Activated T-cell treated with anti-CD3 and anti-CD28 coated beads, Interleukin-2, amount 50 U/mL, for 1 hour (primary cell): ENCODE measurements around the gene ZFHX3.
"Not testable (repeated sequence)": the region's sequence is repeated elsewhere in the genome, so short reads cannot be mapped to it uniquely, and the experiment has no call there.

ENCODE experiments used
- DNase-seq: peaks from one replicate; pipeline ENCODE4 v3.0.0-alpha.2; 2020

Gene ZFHX3

DNA sequence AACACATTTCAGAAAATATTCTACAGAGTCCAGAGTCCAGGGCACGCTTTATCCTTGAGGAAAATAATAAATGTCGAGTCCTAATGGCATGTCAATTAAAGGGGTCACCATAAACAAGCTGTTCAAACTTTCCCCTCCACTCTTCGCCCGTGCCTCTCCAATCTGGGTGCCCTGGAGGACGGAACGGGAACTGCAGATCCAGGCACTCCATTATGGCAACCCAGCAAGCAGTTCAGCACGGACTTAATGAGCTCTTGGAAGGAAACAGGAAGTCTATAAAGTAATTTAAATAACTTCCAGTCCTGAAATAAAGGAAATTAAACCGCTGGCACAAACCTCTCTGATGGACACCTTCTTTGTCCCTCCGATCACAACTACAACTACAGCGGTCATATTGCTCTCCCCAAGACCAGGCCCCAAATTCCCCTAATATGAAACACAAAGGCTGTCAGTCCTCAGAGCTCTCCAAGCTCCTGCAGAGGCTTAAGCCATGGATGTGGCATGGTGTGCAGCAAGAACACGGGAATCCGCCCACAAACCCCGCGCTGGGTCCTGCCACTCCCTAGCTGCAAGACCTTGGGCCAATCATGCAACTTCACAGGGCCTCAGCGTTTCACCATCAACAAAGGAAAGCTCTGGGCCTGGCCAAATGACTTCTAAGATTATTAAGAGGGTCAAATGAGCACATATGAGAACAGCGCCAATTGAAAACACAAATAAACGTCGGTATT, 52.6 kb downstream of the ZFHX3 start:
- no peak for DNase-seq

DNA sequence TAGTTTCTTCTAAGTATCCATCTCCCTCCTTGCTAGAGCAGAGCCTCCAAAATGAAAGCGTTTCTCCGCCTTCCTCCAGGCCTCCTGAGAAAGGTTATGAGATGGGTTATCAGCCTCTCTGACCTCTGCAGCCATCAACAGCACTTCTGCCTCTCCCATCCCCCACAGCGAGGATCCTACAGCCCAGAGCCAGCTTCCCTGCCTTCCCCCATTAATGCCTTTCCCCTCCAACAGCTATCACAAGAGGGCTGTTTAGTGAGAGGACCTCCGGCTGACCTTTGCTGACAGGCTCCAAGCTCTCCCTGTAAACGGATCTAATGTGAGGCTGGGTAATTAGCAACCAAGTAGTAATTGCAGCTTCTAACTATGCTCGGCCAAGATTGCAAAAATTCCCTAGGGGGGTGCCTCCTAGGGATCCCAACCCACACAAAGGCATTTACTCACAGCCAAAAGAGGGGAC, 55.8 kb downstream of the ZFHX3 start:
- DNase-seq: no peak

DNA sequence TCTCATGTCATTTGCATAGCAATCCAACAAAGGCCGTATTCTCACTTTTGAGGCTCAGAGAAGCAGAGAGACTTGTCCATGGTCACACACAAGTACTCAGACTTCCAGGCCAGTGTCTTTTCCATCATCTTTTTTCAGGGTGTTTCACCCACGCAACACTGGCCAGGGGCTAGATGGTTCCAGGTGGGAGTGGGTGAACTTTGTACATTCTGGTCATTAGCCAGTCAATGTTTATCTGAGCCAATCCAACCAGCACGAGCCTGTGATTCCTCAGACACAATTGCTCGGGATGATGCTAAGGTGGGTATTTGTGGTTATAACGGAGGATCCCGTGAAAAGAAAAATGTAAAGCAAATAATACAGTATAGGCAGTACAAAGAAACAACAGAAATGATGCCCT, 56.3 kb downstream of the ZFHX3 start:
- no peak for DNase-seq

DNA sequence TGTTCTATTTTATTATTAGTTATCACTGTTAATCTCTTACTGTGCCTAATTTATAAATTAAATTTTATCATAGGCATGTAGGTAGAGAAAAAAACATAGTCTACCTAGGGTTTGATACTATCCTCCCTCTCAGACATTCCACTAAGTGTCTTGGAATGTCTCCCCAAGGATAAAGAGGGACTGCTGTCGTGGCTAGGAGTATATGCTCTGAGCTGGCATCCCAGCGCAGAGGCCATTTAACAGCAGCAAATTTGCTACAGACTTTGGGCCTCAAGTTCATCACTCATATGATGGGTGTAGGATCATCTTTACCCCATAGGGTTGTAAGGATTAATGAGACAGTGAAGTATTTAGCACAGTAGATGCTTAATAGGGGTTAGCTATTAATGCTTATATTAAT, 56.7 kb downstream of the ZFHX3 start:
- no peak for DNase-seq

DNA sequence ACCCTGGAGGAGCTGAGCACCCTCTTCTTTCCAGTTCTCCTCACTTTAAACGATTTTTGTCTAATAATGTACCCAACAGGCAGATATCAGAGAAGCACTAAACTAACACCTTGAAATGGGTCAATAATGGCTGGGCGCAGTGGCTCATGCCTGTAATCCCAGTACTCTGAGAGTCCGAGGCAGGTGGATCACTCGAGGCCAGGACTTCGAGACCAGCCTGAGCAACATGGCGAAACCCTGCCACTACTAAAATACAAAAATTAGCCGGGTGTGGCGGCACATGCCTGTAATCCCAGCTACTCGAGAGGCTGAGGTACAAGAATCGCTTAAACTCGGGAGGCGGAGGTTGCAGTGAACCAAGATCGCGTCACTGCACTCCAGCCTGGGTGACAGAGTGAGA, 57.4 kb downstream of the ZFHX3 start:
- no peak for DNase-seq

DNA sequence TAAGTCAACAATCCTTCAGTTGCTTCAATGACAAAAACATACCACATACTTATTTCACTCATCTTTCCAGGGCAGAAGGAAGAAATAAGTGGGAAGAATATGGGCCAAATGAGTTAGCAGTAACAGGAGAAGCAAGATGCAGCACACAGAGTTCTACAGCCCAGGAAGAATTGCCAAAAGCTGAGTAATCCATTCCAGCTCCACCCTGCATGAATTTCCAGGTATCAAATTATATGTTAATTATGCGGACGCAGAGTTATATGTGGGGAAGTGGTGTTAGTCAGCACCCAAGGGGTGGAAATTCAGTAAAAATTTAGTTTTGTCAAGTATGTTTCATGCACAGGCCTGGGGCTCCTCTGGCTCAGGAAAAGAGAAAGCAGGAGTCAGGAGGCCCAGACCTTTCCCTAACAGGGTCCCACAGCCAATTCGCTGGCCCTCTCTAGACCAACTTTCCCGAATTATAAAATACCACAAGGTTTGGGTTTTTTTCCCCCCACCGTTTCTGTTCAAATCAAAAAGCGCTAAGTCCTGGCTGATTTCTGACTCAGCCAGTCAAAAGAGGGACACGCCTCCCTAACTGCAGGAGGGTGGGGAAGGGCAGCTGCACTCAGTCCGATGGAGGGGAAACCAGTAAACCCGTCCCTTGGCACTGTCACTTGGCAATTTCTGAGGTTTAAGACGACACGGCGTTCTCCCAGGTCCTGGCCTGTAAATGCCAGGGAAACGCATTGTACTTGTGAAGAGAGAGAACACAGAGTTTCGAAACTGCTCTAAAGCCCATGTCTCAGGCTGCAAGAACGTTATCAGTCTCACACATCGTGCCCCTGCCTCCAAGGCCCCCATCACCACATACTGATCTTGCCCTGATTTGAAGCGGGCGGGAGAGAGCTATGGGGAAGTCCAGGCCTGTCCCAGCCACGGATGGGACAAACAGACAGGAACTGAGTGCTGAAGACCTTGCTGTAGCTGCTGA, 58.1 kb downstream of the ZFHX3 start:
- DNase-seq: no peak

DNA sequence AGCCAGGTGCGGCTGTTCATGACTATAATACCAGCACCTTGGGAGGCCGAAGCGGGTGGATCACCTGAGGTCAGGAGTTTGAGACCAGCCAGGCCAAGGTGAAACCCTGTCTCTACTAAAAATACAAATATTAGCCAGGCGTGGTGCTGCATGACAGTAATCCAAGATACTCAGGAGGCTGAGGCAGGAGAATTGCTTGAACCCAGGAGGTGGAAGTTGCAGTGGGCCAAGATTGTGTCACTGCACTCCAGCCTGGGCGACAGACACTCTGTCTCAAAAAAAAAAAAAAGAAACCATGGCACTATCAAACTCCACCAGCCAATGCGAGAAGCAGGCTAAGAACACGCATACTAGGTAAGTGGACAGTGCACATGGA, 58.7 kb downstream of the ZFHX3 start:
- DNase-seq: not testable (repeated sequence)

DNA sequence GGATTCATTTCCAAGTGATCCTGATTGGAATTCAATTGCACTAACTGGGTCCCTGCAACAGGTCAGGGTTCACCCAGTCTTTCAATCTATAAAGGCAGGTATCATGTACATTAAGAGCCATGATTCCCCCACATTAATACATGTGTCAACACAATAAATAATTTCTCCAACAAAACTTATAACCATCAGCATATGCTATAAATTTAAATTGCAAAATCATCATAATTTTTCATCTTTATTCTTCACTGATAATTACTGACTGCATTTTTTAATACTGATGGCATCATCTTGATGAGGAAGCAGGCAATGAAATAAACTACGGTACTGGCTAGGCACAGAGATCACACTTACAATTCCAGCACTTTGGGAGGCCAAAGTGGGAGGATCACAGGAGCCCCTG, 59.4 kb downstream of the ZFHX3 start:
- DNase-seq: no peak

DNA sequence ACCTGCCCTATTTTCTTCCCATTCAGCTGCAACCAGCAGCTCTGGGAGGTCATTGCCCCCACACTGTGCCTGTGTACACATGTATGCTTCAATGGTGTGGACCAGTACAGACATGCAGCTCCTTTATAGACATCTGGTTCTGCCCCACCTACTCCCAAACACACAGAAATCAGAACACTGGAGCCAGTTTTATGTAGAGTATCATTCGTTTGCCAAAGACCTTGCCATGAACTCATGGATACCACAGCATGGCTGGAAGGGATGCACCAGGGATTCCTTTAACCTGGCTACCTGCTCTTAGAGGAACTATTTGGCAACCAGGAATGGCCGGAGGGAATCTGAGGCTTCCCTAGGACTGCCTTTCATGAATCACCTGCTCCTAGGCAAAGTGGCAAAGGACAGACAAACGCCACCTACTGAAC, 60.4 kb downstream of the ZFHX3 start:
- DNase-seq: no peak

DNA sequence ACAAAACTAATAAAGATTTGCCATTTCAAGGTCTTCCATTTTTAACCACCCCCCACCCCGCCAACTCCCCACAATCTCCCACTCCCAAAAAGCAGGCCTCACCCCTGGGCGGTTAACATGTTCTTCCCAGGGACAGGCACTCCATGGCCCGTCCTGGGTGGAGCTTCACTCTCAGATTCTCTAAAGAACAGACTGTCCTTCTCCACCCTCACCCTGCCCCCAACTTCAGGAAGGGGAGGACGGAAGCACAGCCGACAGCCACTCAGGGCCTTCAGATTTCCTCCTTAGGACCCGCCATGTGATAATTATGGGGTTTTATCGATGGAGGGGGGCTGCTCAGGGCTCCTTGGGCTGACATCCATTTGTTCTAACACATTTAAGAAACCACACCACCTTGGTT, 61.9 kb downstream of the ZFHX3 start:
- DNase-seq: no peak

DNA sequence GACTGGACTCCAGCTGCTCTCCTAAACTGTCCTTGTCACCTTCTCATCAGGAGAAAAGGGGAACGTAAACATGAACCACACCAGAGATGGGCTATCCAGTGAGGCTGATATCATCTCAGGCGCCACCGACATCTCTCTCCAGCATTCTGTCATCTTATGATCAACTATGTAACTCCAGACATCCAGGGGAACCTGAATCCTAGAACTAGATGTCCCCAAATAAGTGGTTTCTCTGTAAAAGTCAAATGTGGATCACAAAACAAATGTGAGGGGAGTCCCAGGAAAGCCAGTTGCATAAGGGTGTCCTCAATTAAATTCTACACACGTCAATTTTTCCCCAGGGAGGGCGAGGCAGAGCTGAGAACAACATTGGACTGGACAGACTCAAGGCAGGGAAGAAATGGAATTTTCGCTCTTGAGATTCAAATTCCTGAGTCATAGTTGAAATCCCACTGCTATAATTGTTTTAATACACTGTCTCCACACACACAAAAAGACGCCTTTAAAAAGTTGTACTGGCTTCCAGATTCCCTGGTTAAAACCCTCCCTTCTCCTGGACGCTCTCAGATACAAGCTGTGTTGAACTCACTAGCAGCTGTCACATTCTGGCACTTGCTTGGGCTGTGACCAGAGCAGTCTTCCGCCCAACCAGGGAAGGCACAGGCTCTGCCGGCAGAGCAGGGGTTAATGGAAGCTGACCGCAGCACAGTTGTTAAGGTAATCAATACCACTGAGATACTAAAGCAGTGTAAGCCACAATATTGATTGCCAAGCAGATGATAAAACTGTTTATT, 62.6 kb downstream of the ZFHX3 start:
- DNase-seq: no peak

DNA sequence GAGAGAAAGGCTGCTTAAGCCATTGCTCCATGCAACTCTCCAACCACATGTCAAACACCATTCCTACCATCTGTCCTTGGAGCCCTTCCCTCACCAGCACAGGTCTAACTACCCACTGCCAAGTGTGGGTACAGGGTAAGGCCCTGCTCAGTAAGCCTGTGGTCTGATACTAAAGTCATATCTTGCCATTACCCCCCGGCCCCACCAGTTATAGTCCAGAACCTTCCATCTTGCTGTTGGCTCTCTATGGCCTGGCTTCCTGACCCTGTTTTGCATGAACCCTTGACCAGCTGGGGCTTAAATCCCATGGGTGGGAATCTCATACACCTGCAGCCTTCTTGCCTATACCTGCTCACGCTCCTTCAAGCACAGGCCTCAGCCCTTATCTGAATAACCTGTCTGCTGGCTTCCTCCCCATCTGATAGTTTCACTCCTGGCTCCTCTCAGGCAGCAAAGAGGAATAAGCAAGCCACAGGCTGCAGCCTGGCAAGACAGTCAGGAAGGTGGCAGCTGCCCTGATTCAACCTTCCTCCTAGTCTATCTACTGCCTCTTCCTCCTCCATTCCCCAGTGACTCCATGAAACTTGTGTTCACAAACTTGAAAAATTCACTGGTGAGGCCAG, 64.1 kb downstream of the ZFHX3 start:
- no peak for DNase-seq

DNA sequence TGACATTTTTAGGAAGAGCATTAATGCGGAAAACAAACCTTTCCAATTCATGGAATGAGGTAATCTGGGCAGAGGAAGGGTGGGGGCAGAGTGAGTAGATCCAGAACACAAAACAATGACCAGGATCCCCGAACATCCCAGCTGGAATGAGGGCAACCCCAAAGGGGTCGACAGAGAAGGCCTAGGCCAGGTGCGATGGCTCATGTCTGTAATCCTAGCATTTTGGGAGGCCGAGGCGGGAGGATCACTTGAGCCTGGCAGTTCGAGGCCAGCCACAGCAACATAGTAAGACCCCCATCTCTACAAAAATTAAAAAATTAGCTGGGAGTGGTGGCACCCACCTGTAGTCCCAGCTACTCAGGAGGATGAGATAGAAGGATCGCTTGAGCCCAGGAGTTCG, 64.7 kb downstream of the ZFHX3 start:
- no peak for DNase-seq

DNA sequence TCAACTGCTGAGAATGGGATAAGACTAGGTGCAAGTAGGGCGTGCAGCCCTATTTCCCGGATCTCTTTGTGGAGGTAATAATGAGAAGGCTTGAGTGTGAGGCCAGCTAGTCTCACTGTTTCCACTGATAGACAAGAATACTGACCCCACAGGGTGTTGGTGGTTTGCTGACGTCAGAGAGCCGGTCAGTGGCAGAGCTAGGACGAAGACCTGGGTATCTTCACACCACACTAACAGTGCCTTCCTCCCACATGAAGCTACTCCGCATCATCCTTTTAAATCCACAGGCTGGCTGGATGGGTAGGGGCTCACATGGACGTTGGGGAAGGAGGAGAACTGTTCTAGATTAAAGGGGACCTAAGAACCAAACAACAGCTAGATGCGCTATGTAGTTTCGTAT, 68.0 kb downstream of the ZFHX3 start:
- DNase-seq: no peak

DNA sequence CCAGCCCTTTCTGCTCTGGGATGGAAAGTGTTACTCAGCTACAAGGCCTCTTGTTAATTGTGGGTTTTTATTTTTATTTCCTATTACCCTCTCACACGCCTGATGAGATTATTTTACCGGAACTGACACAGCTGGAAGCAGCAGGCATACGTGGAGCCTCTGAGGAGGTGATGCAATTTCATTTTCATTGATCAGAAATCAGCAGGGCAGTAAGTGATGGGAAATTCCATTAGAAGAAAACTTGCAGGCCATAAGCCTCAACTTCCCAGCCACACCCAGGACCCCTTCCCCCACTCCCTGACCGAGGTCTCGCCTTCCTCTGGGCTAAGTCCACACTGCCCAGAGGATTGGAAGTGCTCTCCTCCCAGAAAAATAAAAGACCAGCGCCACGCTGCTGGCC, 69.7 kb downstream of the ZFHX3 start:
- DNase-seq: no peak

DNA sequence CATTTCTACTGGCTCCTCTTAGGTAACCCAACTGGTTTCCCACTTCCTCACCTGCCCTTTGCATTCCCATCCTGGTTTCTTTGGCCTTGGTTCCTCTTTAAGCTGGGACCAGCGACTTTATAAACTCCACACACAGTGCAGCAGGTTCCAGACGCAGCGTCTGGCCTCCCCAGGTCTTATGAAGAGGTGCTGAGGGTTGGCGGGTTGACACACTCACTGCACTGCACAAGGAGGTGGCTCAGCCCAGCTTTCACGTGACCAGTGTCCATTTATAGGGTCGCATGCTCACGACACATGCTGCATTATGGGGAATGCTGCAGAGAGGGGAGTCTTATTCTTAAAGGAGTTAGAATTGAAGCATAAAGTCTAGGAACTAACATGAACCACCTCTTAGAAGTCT, 70.8 kb downstream of the ZFHX3 start:
- DNase-seq: no peak

DNA sequence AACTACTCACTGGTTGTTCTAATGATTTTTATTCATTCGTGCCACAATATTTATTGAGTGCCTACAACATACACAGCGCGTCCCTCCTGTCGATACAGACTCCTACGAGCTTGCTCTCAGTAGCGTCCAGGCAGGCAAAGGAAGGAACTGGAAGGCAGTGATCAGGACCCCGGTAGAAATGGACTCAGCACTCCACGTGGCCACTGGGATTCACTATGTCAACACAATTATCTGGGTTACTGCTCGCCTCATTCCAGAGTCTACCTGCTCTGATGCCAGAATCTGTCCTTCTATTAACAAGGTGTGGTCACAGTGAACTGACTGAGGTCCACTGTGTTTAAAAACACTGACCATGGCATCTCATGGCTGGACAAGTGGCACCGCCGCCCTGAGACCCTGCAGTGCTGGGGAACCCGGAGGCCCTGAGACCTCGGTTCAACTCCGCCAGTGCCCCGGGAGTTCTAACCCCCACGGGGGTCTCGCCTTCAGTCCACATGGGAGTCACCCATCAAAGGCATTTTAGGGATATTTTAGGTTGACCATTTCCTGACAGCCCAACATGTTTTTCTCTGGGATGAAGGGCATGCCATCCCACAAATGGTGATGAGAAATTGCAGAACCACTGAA, 71.4 kb downstream of the ZFHX3 start:
- DNase-seq: no peak

DNA sequence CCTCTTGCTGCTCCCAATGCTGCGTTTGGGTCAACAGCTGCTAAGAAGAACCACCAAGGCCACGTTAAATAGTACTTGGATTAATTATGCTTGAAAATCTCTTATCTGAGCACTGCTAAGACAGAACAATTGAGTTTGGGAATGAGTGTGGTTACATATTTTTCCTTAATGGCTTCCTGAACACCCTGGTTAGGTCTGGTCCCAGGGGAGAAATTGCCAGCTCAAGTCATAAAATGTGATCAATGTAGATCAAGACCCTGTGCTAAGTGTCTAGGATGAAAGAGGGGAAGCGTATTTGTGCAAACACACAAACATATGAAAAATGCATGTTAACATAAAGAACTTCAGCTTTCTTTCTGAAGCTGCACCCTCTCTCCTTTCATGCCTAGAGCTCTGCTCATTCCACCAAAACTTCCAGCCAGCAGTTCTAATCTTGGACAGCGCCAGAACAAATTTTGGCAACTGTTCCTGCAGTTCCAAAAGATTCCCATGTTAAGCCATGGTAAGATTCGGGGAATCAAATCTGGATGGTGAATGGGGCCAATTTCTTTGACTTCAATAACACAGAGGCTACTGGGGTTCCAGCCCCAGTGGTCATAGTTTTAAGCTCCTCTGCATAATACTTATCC, 72.0 kb downstream of the ZFHX3 start:
- no peak for DNase-seq

DNA sequence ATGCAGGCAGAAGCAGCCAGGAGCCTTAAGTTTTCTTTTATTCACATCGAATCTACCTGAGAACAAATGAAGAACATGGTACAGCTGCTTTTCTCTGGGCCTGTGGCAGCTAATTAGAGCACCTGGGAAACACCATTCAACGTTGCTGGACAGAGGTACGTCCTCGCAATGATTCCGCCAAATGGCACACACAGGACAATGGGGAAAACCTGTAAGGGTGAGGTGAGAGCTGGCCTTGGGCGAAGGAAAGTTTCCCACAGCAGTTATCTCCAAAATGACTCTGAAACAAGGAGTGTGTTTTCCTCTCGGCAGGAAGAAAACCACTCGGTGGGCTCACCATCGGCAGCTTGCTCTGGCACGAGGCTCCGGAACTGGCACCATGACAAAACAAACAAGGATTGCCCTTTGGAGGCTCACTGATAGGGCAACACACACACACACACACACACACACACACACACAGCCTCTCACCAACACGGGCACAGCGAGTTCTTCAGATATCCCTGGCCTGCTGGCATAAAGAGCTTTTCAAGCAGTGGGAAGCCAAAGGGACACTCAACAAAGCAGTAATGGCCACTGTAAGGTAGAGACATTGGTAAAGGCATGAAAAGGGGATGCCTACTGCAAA, 73.7 kb downstream of the ZFHX3 start:
- no peak for DNase-seq

DNA sequence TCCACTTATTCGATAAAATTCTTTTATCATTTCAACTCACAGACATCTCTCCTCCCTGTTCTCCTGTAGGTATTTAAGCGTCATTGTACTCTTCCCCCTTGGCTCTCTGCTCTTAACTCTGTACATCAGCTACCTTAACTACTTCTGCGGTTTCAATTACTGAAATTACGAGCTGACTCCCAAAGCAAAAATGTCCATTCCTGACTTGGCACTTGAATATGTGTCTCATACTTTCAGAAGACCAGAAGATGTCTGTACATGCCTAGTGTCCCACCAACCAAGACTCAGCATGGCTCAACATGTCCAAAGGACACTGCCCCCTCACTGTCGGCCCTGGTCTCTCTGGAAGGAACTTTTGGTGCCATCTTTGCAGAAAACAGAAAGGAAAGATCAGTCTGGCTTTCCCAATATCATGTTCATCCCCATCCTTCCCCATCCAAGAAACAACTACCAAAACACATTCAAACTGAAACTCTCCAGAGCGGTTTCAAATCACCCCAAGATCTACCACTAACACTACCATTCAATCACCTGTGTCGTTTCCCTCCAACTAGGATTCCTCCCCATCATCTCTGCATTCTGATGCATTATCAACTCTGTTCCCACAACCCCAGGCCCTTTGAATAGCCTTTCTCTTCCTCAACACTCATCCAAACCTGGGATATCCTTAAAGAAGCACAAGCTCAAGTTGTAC, 74.9 kb downstream of the ZFHX3 start:
- no peak for DNase-seq

DNA sequence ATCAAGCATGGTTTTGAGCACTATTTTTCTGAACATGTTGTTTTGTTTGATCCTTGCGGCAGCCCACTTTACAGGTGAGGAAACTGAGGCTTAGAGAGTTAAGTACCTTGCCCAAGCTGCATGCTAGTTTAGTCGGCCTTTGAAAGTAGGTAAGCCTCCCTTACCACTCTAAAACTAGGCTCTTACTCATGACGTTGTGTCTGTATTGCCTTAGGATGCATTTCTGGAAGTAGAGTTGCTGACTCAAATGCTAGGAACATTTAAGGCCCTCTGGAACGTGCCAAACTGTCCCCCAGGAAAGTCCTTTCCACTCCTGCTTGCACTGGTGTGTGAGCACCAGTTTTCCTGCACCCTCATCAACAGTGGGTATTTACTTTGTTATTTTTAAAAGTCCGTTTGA, 76.6 kb downstream of the ZFHX3 start:
- no peak for DNase-seq
